Ectodermal cell (in vitro differentiated cells): ENCODE results near the gene NAXD.

Experiments used
- H3K27ac ChIP-seq: 2 replicates; pipeline ENCODE4 v1.7.0; 2013; ENCODE audit warnings: mild to moderate bottlenecking, low read depth, low read length; ENCODE audit not compliant: insufficient read depth, poor library complexity, severe bottlenecking
- H3K27me3 ChIP-seq: 2 replicates; pipeline ENCODE4 v1.7.0; 2013; ENCODE audit warnings: mild to moderate bottlenecking, low read length; ENCODE audit not compliant: insufficient read depth, control insufficient read depth, poor library complexity, severe bottlenecking
- H3K36me3 ChIP-seq: one replicate; pipeline ENCODE4 v1.7.0; 2013; ENCODE audit warnings: low read length; ENCODE audit not compliant: control insufficient read depth, insufficient read depth
- H3K4me1 ChIP-seq: one replicate; pipeline ENCODE4 v1.7.0; 2013; ENCODE audit warnings: low read length; ENCODE audit not compliant: control insufficient read depth, insufficient read depth
- H3K4me3 ChIP-seq: 2 replicates; pipeline ENCODE4 v1.7.0; 2013; ENCODE audit warnings: low read depth, low read length, control low read depth; ENCODE audit not compliant: insufficient read depth
- H3K9me3 ChIP-seq: 2 replicates; pipeline ENCODE4 v1.7.0; 2013; ENCODE audit warnings: mild to moderate bottlenecking, low read length, moderate library complexity; ENCODE audit not compliant: control insufficient read depth
- whole genome bisulfite sequencing, 2 experiments: methylation state at CpG; one replicate each; pipeline ENCODE4 v1.1.7; 2013; ENCODE audit warnings: missing lambda C conversion rate in 2 of 2; 5-methylcytosine and 5-hydroxymethylcytosine counted together

The NAXD gene

GRCh38 chr13:110677731-110678545, 62.6 kb downstream of the NAXD start:
- WGBS, 2 experiments, result 93 to 96% methylated on average over 28 of the region's 28 CpGs
- Histone ChIP-seq H3K4me3 (no peak overlapping the region), H3K27ac (no peak overlapping the region), H3K4me1 (no peaks in the 10 kb centered on the region), H3K27me3 (no peaks in the 10 kb centered on the region), H3K36me3 (peaks cover 18% of the 10 kb centered on the region), H3K9me3 (no peaks in the 10 kb centered on the region)

DNA sequence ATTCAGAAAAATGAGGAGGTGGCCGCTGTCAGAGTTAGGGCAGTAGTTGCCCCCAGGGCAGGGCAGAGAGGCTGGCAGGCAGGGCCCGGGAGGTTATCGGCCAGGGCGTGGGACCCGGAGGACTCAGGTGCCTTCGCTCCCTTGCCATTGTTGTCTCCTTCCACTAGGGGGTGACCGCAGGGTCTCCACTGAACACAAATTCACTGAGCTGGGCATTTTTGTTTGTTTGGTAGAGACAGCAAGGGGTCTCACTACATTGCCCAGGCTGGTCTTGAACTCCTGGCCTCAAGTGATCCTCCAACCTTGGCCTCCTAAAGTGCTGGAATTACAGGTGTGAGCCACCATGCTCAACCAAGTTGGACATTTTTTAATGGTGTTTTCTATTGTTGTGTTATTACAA, 65.5 kb downstream of the NAXD start:
- H3K4me1 ChIP-seq, result no peaks in the 10 kb centered on the region
- H3K27me3 ChIP-seq, result no peaks in the 10 kb centered on the region
- H3K9me3 ChIP-seq, result no peaks in the 10 kb centered on the region
- H3K36me3 ChIP-seq, result peaks cover 23% of the 10 kb centered on the region
- no peak overlapping the region for H3K4me3 ChIP-seq
- no peak overlapping the region for H3K27ac ChIP-seq
- 92 to 94% methylated on average over 7 of the region's 7 CpGs for WGBS, 2 experiments

DNA sequence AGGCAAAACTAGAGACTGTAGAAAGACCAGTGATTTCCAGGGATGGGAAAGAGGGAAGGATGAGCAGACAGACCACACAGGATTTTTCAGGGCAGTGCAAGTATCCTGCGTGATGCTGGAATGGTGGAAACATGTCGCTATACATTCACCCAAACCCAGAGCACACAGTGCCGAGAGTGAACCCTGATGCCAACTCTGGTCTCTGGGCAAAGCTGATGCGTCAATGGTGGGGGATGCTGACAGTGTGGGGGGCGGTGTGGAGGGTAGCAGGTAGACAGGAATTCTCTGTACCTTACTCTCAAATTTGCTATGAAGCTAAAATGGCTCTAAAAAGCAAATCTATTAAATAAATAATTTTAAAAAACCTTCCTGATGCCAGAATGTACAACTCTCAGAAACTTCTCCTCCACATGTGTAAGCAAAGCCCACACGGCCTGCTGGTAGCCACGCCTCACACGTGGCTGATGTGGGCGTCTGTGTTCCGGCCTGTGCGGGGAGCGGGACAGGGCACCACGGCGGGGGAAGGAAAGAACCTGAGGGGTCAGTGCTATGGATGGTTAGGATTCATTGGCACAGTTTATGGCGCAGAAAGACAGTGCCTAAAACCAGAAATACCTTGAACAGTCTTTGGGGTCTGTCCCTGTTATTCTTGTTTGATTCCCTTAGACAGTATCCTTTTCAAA, 66.7 kb downstream of the NAXD start:
- Histone ChIP-seq H3K9me3 (no peaks in the 10 kb centered on the region), H3K27me3 (no peaks in the 10 kb centered on the region), H3K36me3 (peaks cover 14% of the 10 kb centered on the region), H3K27ac (no peak overlapping the region), H3K4me1 (no peaks in the 10 kb centered on the region), H3K4me3 (no peak overlapping the region)
- 87 to 88% methylated on average over 15 of the region's 15 CpGs for WGBS, 2 experiments

GRCh38 chr13:110682746-110683145, 67.4 kb downstream of the NAXD start:
- H3K36me3 ChIP-seq, result peaks cover 14% of the 10 kb centered on the region
- WGBS, 2 experiments, result 86% methylated on average over 12 of the region's 12 CpGs
- no peak overlapping the region for H3K27ac ChIP-seq

GRCh38 chr13:110683203-110683883, 68.0 kb downstream of the NAXD start:
- Histone ChIP-seq H3K27ac (no peak overlapping the region), H3K9me3 (no peaks in the 10 kb centered on the region), H3K4me1 (no peaks in the 10 kb centered on the region), H3K27me3 (no peaks in the 10 kb centered on the region), H3K4me3 (no peak overlapping the region), H3K36me3 (peaks cover 14% of the 10 kb centered on the region)
- 91% methylated on average over 5 of the region's 5 CpGs for WGBS, 2 experiments

More at GRCh38 chr13:110682746-110683145, 67.4 kb downstream of the NAXD start:
- H3K9me3 ChIP-seq, result no peaks in the 10 kb centered on the region
- H3K4me1 ChIP-seq, result no peaks in the 10 kb centered on the region
- no peaks in the 10 kb centered on the region for H3K27me3 ChIP-seq
- no peak overlapping the region for H3K4me3 ChIP-seq

DNA sequence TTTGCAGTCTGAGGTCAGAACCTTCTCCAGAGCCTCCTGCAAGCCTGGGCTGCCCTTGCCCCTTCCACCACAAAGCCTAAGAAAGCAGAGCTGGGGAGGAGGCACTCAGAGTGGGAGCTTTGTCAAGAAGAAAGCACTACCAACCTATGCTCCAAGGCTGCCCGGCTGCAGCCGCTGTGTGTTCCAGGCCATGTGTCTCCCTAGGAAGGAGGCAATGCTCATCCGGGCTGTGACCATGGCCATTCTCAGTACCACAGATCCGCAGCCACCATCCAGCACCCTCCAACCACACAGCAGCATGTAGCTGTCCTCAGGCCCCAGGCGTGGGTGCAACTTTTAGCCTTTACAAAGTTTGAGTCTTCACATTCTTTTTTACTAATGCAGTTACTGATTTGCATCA, 68.6 kb downstream of the NAXD start:
- whole genome bisulfite sequencing, 2 experiments, result 93 to 96% methylated on average over 5 of the region's 5 CpGs
- Histone ChIP-seq H3K27me3 (no peaks in the 10 kb centered on the region), H3K9me3 (no peaks in the 10 kb centered on the region), H3K36me3 (peaks cover 14% of the 10 kb centered on the region), H3K27ac (no peak overlapping the region), H3K4me3 (no peak overlapping the region), H3K4me1 (no peaks in the 10 kb centered on the region)

DNA sequence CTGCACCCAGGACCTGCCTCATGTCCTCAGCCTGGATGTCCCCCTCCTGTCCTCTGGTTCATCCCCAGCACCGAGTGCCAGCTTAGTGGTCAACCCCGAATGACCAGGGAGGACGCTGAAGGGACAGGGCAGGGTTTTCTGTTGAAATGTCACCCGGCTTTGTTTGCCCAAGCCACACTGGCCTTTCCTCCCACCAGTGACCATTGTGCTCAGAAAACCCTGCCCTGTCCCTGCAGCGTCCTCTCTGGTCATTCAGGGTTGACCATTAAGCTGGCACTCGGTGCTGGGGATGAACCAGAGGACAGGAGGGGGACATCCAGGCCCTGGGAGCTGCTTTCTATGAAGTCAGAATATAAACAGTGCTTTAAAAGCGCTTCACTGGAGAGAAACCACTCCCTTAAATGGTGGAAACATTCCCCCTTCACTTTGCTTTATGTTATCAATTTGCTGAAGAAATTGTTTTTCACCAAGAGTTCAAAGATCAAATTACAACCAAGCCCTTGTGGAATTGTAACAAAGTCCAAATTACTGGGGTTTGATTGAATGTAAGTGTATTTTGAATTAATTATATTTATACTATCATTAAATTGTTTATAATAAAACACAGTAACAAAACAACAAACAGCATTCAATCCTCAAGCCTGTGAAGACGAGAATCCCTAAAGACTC, 69.2 kb downstream of the NAXD start:
- Histone ChIP-seq H3K27me3 (no peaks in the 10 kb centered on the region), H3K4me1 (no peaks in the 10 kb centered on the region), H3K9me3 (no peaks in the 10 kb centered on the region), H3K27ac (no peak overlapping the region), H3K36me3 (peaks cover 14% of the 10 kb centered on the region), H3K4me3 (no peak overlapping the region)
- WGBS, 2 experiments, result 92 to 95% methylated on average over 8 of the region's 8 CpGs

GRCh38 chr13:110685305-110686020, 70.1 kb downstream of the NAXD start:
- Histone ChIP-seq H3K4me1 (no peaks in the 10 kb centered on the region), H3K27me3 (no peaks in the 10 kb centered on the region), H3K27ac (no peak overlapping the region), H3K4me3 (no peak overlapping the region), H3K9me3 (no peaks in the 10 kb centered on the region), H3K36me3 (peaks cover 14% of the 10 kb centered on the region)
- WGBS, 2 experiments, result 96 to 97% methylated on average over 11 of the region's 11 CpGs

GRCh38 chr13:110687736-110688135, 72.4 kb downstream of the NAXD start:
- H3K4me3 ChIP-seq, result no peak overlapping the region
- 97% methylated on average over 16 of the region's 16 CpGs for WGBS, 2 experiments
- no peaks in the 10 kb centered on the region for H3K9me3 ChIP-seq
- H3K27me3 ChIP-seq, result no peaks in the 10 kb centered on the region
- no peak overlapping the region for H3K27ac ChIP-seq
- no peaks in the 10 kb centered on the region for H3K4me1 ChIP-seq
- H3K36me3 ChIP-seq, result peaks cover 7% of the 10 kb centered on the region
